H1 (cell line): ENCODE results near the gene NPC2. TPM values are rescaled to one million over a fixed set of nuclear protein-coding genes. Genes with fewer than 3 reads are reported as not detected.

Experiments used
- CTCF ChIA-PET: fragments of 300-600 bp; sonication (Branson Sonifier 250); formaldehyde crosslinking; loops from one replicate; lab custom pipeline; 2021; ENCODE audit not compliant: partially characterized antibody; lab: Charles Lee
- POLR2A ChIA-PET: fragments of 300-600 bp; sonication (Branson Sonifier 250); formaldehyde crosslinking; loops from one replicate; lab custom pipeline; 2021; ENCODE audit warnings: inconsistent platforms; ENCODE audit not compliant: partially characterized antibody; lab: Charles Lee
- DNase-seq, 2 experiments: peaks; one replicate each; pipeline versions ENCODE4 v3.0.0 to v3.0.0-alpha.2; 2010 to 2022; ENCODE audit warnings: low spot score in 2 of 2, low read depth in 1 of 2, mixed read lengths in 1 of 2
- FAIRE-seq: peaks from 2 replicates; lab custom pipeline; 2011; peaks lifted over from hg19 to GRCh38; lab: Jason Lieb, UNC
- H2AFZ ChIP-seq: 2 replicates; pipeline ENCODE4 v1.8.1; 2012; ENCODE audit warnings: low read length, inconsistent platforms
- H2AK5ac ChIP-seq: 2 replicates; pipeline ENCODE4 v1.6.1; 2013; ENCODE audit warnings: low read depth, low read length
- H2BK120ac ChIP-seq: replicated peaks from 2 replicates; pipeline ENCODE3; 2013; ENCODE audit warnings: low read depth, low read length, inconsistent platforms
- H2BK12ac ChIP-seq: 2 replicates; pipeline ENCODE4 v1.6.1; 2013; ENCODE audit warnings: low read depth, low read length
- H2BK15ac ChIP-seq: 2 replicates; pipeline ENCODE4 v1.6.1; 2013; ENCODE audit warnings: low read length
- H2BK20ac ChIP-seq: 2 replicates; pipeline ENCODE4 v1.6.1; 2013; ENCODE audit warnings: low read length
- H2BK5ac ChIP-seq: 2 replicates; pipeline ENCODE4 v1.6.1; 2013; ENCODE audit warnings: low read depth, low read length
- H3K14ac ChIP-seq: 2 replicates; pipeline ENCODE4 v1.6.1; 2013; ENCODE audit warnings: inconsistent platforms; ENCODE audit not compliant: insufficient read length
- H3K18ac ChIP-seq: 2 replicates; pipeline ENCODE4 v1.6.1; 2013; ENCODE audit warnings: low read length; ENCODE audit errors: extremely low read depth
- H3K23ac ChIP-seq: 2 replicates; pipeline ENCODE4 v1.6.1; 2013; ENCODE audit warnings: inconsistent platforms; ENCODE audit not compliant: insufficient read length
- H3K23me2 ChIP-seq: 2 replicates; pipeline ENCODE4 v1.6.1; 2013; ENCODE audit warnings: low read depth, low read length
- H3K27ac ChIP-seq: 2 replicates; pipeline ENCODE4 v1.6.1; 2011; ENCODE audit warnings: low read depth, low read length, inconsistent platforms
- H3K27me3 ChIP-seq, 4 experiments: replicated peaks in 1 of 4; 1 replicate in 1 of 4; 2 replicates in 3 of 4; pipeline versions ENCODE4 v1.6.1 to v1.8.1; 2011 to 2013; ENCODE audit warnings: low read length in 3 of 4, mild to moderate bottlenecking in 3 of 4, inconsistent platforms in 2 of 4, mixed read lengths in 2 of 4, moderate library complexity in 1 of 4; ENCODE audit not compliant: control insufficient read depth in 3 of 4, insufficient read depth in 3 of 4; ENCODE audit errors: extremely low read depth in 1 of 4
- H3K36me3 ChIP-seq, 4 experiments: 2 replicates each; pipeline versions ENCODE4 v1.6.1 to v1.8.1; 2011 to 2013; ENCODE audit warnings: mild to moderate bottlenecking in 4 of 4, low read length in 3 of 4, moderate library complexity in 2 of 4, control low read depth in 1 of 4, inconsistent platforms in 1 of 4; ENCODE audit not compliant: insufficient read depth in 4 of 4, control insufficient read depth in 2 of 4
- H3K4ac ChIP-seq: replicated peaks from 2 replicates; pipeline ENCODE3; 2013; ENCODE audit warnings: low read length, low read depth, mixed read lengths, inconsistent platforms; ENCODE audit not compliant: insufficient read length
- H3K4me1 ChIP-seq, 4 experiments: replicated peaks in 1 of 4; 1 replicate in 1 of 4; 2 replicates in 3 of 4; pipeline versions ENCODE4 v1.6.1 to v1.8.1; 2011 to 2013; ENCODE audit warnings: low read length in 3 of 4, inconsistent platforms in 2 of 4, mixed read lengths in 1 of 4; ENCODE audit not compliant: insufficient read depth in 4 of 4, control insufficient read depth in 3 of 4
- H3K4me2 ChIP-seq, 2 experiments: 2 replicates each; pipeline versions ENCODE4 v1.6.1 to v1.8.1; 2011 to 2013; ENCODE audit warnings: low read depth in 2 of 2, low read length in 2 of 2, control low read depth in 1 of 2, inconsistent platforms in 1 of 2, mild to moderate bottlenecking in 1 of 2; ENCODE audit not compliant: insufficient read depth in 1 of 2
- H3K4me3 ChIP-seq, 4 experiments: fragments of 200-600, 300-600 bp in 1 of 4; sonication (generic), shearing (Covaris generic), sonication (Bioruptor Twin) in 1 of 4; 2 replicates each; pipeline versions ENCODE4 v1.5.1 to v1.8.1; 2011 to 2016; ENCODE audit warnings: low read length in 4 of 4, low read depth in 3 of 4, control low read depth in 2 of 4, inconsistent platforms in 2 of 4, mild to moderate bottlenecking in 2 of 4, mixed read lengths in 1 of 4, moderate library complexity in 1 of 4; ENCODE audit not compliant: insufficient read depth in 2 of 4; ENCODE audit errors: extremely low read depth in 1 of 4
- H3K56ac ChIP-seq: replicated peaks from 2 replicates; pipeline ENCODE3; 2013; ENCODE audit warnings: low read depth, mild to moderate bottlenecking, mixed read lengths, low read length, inconsistent platforms; ENCODE audit not compliant: insufficient read length
- H3K79me1 ChIP-seq: 2 replicates; pipeline ENCODE4 v1.6.1; 2013; ENCODE audit warnings: low read depth, low read length, control low read depth
- H3K79me2 ChIP-seq, 2 experiments: 2 replicates each; pipeline versions ENCODE4 v1.6.1 to v1.8.1; 2012 to 2013; ENCODE audit warnings: low read length in 2 of 2, mild to moderate bottlenecking in 2 of 2, inconsistent platforms in 1 of 2; ENCODE audit not compliant: insufficient read depth in 2 of 2, control insufficient read depth in 1 of 2
- H3K9ac ChIP-seq, 4 experiments: replicated peaks in 1 of 4; 1 replicate in 1 of 4; 2 replicates in 3 of 4; pipeline versions ENCODE4 v1.6.1 to v1.8.1; 2011 to 2013; ENCODE audit warnings: low read depth in 3 of 4, low read length in 3 of 4, control low read depth in 2 of 4, mild to moderate bottlenecking in 2 of 4, moderate library complexity in 2 of 4, inconsistent platforms in 1 of 4; ENCODE audit errors: extremely low read depth in 1 of 4
- H3K9me3 ChIP-seq, 2 experiments: 2 replicates each; pipeline versions ENCODE4 v1.6.1 to v1.8.1; 2012 to 2013; ENCODE audit warnings: mild to moderate bottlenecking in 2 of 2, moderate library complexity in 2 of 2, control low read depth in 1 of 2, inconsistent platforms in 1 of 2, low read depth in 1 of 2, low read length in 1 of 2, mixed read lengths in 1 of 2; ENCODE audit not compliant: insufficient read depth in 2 of 2
- H4K20me1 ChIP-seq, 2 experiments: replicated peaks in 1 of 2; 2 replicates each; pipeline versions ENCODE3 to v1.8.1; 2011 to 2013; ENCODE audit warnings: inconsistent platforms in 2 of 2, low read length in 2 of 2, mild to moderate bottlenecking in 1 of 2; ENCODE audit not compliant: insufficient read depth in 2 of 2, control insufficient read depth in 1 of 2
- H4K5ac ChIP-seq: 2 replicates; pipeline ENCODE4 v1.6.1; 2013; ENCODE audit warnings: low read length, low read depth, mixed read lengths, inconsistent platforms; ENCODE audit not compliant: insufficient read length
- H4K8ac ChIP-seq: 2 replicates; pipeline ENCODE4 v1.8.0; 2013; ENCODE audit warnings: mild to moderate bottlenecking, moderate library complexity, low read length, inconsistent platforms; ENCODE audit not compliant: insufficient read depth; ENCODE audit errors: extremely low read depth
- H4K91ac ChIP-seq: replicated peaks from 2 replicates; pipeline ENCODE3; 2013; ENCODE audit warnings: low read length, mixed read lengths, inconsistent platforms; ENCODE audit not compliant: insufficient read length
- BACH1 ChIP-seq: IDR thresholded peaks from 2 replicates; pipeline ENCODE4 v1.6.1; 2012; ENCODE audit warnings: low read length, improper control_type of control experiment
- CBX5 ChIP-seq: fragments of 300-800, 300-1000 bp; sonication (generic); IDR thresholded peaks from 2 replicates; pipeline ENCODE4 v1.7.1; 2016; ENCODE audit warnings: antibody characterized with exemption, low read length, low read depth
- CREB1 ChIP-seq: IDR thresholded peaks from 2 replicates; pipeline ENCODE4 v1.6.1; 2012; ENCODE audit warnings: inconsistent platforms
- EZH2 ChIP-seq: fragments of 200-600 bp; sonication (generic); IDR thresholded peaks from 2 replicates; pipeline ENCODE4 v1.7.1; 2012; ENCODE audit warnings: low read depth, mild to moderate bottlenecking, moderate library complexity, low read length, inconsistent platforms; ENCODE audit not compliant: severe bottlenecking
- JUND ChIP-seq: IDR thresholded peaks from 2 replicates; pipeline ENCODE4 v1.6.1; 2011; ENCODE audit warnings: mild to moderate bottlenecking, improper control_type of control experiment, low read length
- KDM5A ChIP-seq: fragments of 200-600 bp; IDR thresholded peaks from 2 replicates; pipeline ENCODE4 v1.7.1; 2012; ENCODE audit warnings: mild to moderate bottlenecking, low read length, inconsistent platforms, mixed read lengths
- NANOG ChIP-seq: IDR thresholded peaks from 2 replicates; pipeline ENCODE4 v1.6.1; 2011; ENCODE audit warnings: low read length, low read depth, mild to moderate bottlenecking, inconsistent platforms; ENCODE audit not compliant: insufficient read depth, poor library complexity, severe bottlenecking
- POLR2A ChIP-seq, 2 experiments: IDR thresholded peaks; 1 replicate in 1 of 2; 2 replicates in 1 of 2; pipeline ENCODE4 v1.6.1; 2011; ENCODE audit warnings: low read depth in 2 of 2, low read length in 2 of 2, mild to moderate bottlenecking in 2 of 2; ENCODE audit errors: control extremely low read depth in 1 of 2
- SIN3A ChIP-seq, 2 experiments: IDR thresholded peaks in 1 of 2; conservative IDR thresholded peaks in 1 of 2; 2 replicates each; pipeline ENCODE4 v1.6.1; 2011 to 2012; ENCODE audit warnings: low read length in 2 of 2, improper control_type of control experiment in 1 of 2, low read depth in 1 of 2, mild to moderate bottlenecking in 1 of 2
- SP1 ChIP-seq: IDR thresholded peaks from 2 replicates; pipeline ENCODE4 v1.6.1; 2011; ENCODE audit warnings: low read depth, low read length
- SRF ChIP-seq: IDR thresholded peaks from 2 replicates; pipeline ENCODE4 v1.6.1; 2011; ENCODE audit warnings: mild to moderate bottlenecking, low read depth, low read length, moderate library complexity
- WGBS, 2 experiments: shearing (Covaris generic) in 1 of 2; methylation state at CpG; one replicate each; pipeline versions ENCODE4 v1.1.6 to v1.1.7; 2013 to 2015; ENCODE audit warnings: low lambda C conversion rate in 2 of 2, mixed read lengths in 2 of 2, inconsistent platforms in 1 of 2, low coverage in 1 of 2, missing lambda C conversion rate in 1 of 2; ENCODE audit not compliant: insufficient replicate concordance in 2 of 2, insufficient coverage in 1 of 2, insufficient read length in 1 of 2; ENCODE audit errors: extremely low coverage in 1 of 2, missing lambda C conversion rate in 1 of 2; 5-methylcytosine and 5-hydroxymethylcytosine counted together
- polyA plus RNA-seq, 7 experiments: library from polyadenylated mRNA; depleted of rRNA in 3 of 7; stranded (reverse) in 5 of 7; unstranded in 2 of 7; fragments of >200 nt in 5 of 7; fragments of 200-250 nt in 2 of 7; gene quantifications; 1 replicate in 5 of 7; 2 replicates in 1 of 7; 4 replicates in 1 of 7; pipeline versions ENCODE4 v1.2.1 to v1.2.3, GENCODE V29; 2011 to 2013; ENCODE audit warnings: missing spikeins in 2 of 7, mixed read lengths in 2 of 7
- total RNA-seq: library from RNA; stranded (reverse); fragmentation: NEBNext Ultra II Directional; extraction: Animal tissue kit (Norgen Biotek cat#: 25700); gene quantifications from 2 replicates; pipeline ENCODE4 v1.2.1, GENCODE V29; 2021
- TF ChIP-seq, protein P1 (sequence below): IDR thresholded peaks from 2 replicates; pipeline ENCODE4 v1.6.1; 2012; ENCODE audit warnings: inconsistent platforms

NPC2 gene
- total and polyA plus RNA-seq, 2 of the 8 experiments (the other 6 are each of a cell fraction or from before 2014, with no cell fraction given), result 178 to 258 TPM

DNA sequence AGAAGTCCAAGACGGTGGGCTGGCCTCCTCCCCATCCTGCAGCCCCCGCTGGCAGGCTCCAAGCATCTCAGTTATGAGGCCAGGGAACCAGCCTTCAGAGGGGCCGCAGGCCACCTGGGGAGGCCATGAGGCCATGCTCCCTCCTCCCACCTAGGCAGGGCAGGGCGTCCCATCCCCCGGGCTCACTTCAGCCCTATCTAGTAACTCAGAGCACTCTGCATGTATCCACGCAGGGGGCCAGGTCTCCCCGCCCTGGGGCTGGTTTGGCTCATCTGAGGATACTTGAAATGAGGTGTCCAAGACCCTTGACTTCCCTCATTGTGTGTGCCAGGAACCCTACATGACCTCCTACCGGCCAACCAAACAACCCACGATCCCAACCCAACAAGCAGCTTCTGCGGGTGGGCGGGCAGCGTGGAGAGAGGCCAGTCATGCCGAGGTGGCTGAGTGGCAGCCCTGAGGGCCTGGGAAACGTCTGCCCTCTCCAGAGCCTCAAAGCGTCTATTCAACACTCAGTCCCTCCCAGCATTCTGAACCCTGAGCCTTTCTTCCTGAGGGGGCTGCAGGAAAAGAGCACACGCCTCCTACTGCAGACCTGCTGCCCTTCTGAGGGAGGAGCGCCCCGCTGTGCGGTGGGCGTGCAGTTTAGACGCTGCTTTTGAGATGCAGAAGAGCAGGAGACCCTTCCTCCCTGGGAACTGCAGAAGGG lies 17.3 kb upstream of the NPC2 start:
- H3K9me3 ChIP-seq, result no peaks in the 10 kb centered on the region
- 0 out of 2 replicates have a peak overlapping the region, but pooled peaks have one; percentile 35 for H2BK5ac ChIP-seq
- peaks cover 0 to 22% (median 12%) of the 10 kb centered on the region in 4 experiments; a peak in 6 of 7 replicates for H3K4me1 ChIP-seq
- no peak overlapping the region for H4K8ac ChIP-seq
- peak overlapping the region; percentile 25 for H4K91ac ChIP-seq
- POLR2A ChIA-PET, result interaction anchor here (2.2 kb wide), 1 partner anchor 8 kb away, joined by 7 read pairs; no protein-coding TSS in a partner anchor
- H2AFZ ChIP-seq, result no peak overlapping the region
- H2BK12ac ChIP-seq, result peak overlapping the region; percentile 63; the same call in 1 of the 2 replicates
- CTCF ChIA-PET, result interaction anchor here (0.7 to 6.5 kb wide), 5 partner anchors 10 to 99 kb away, joined by 3 to 64 read pairs (median 4); no protein-coding TSS in a partner anchor
- no peaks in the 10 kb centered on the region; a peak in 1 of 7 replicates for H3K27me3 ChIP-seq
- no peak overlapping the region for H3K4me2 ChIP-seq
- H2BK120ac ChIP-seq, result no peak overlapping the region
- no peak overlapping the region for H2BK20ac ChIP-seq
- H3K79me1 ChIP-seq, result no peaks in the 10 kb centered on the region
- DNase-seq (no peak), FAIRE-seq (no peak)
- 74% methylated on average over 19 of the region's 21 CpGs; no CpG with 5 or more reads in 1 of the 2 experiments for WGBS, 2 experiments
- no peak overlapping the region for H4K5ac ChIP-seq
- no peak overlapping the region for H3K14ac ChIP-seq
- H3K4me3 ChIP-seq, result no peak overlapping the region
- H3K9ac ChIP-seq, result no peak overlapping the region
- no peaks in the 10 kb centered on the region for H3K23me2 ChIP-seq
- no peaks in the 10 kb centered on the region for H4K20me1 ChIP-seq
- H3K79me2 ChIP-seq, result no peaks in the 10 kb centered on the region
- H3K27ac ChIP-seq, result no peak overlapping the region
- H3K4ac ChIP-seq, result no peak overlapping the region
- no peak overlapping the region; the same call in 1 of the 2 replicates for H3K18ac ChIP-seq
- H3K36me3 ChIP-seq, result no peaks in the 10 kb centered on the region
- H2AK5ac ChIP-seq, result peak overlapping the region; percentile 65; the same call in 1 of the 2 replicates
- H3K23ac ChIP-seq, result no peak overlapping the region
- H2BK15ac ChIP-seq, result no peak overlapping the region
- H3K56ac ChIP-seq, result no peak overlapping the region
- TF ChIP-seq NANOG (no peak), KDM5A (no peak), SRF (no peak), CBX5 (no peak), CREB1 (no peak), JUND (no peak), POLR2A (IDR thresholded peaks at IDR 0.05; ENCODE audit: control extremely low read depth in 1 of 2, low read depth in 2 of 2, low read length in 2 of 2) (no peak), BACH1 (no peak), SP1 (no peak), EZH2 (no peak), SIN3A (conservative IDR thresholded peaks at IDR 0.05 in 1 of 2, IDR thresholded peaks at IDR 0.05 in 1 of 2; ENCODE audit: low read depth in 1 of 2, low read length in 2 of 2) (no peak)
- TF ChIP-seq, protein P1, sequence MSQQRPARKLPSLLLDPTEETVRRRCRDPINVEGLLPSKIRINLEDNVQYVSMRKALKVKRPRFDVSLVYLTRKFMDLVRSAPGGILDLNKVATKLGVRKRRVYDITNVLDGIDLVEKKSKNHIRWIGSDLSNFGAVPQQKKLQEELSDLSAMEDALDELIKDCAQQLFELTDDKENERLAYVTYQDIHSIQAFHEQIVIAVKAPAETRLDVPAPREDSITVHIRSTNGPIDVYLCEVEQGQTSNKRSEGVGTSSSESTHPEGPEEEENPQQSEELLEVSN, result no peak
